Bronchial epithelial cell (primary cell): Measurements from ENCODE around the gene TEKT4. TPM values are rescaled to one million over a fixed set of nuclear protein-coding genes. Genes with fewer than 3 reads are reported as not detected.

Experiments
- DNase-seq: peaks from one replicate; pipeline ENCODE4 v3.0.0-alpha.2; 2010; ENCODE audit warnings: low read depth
- FAIRE-seq: peaks from 2 replicates; lab custom pipeline; 2011; peaks lifted over from hg19 to GRCh38; lab: Jason Lieb, UNC
- H3K27me3 ChIP-seq: 2 replicates; pipeline ENCODE4 v1.5.1; 2011; ENCODE audit warnings: low read length; ENCODE audit not compliant: control insufficient read depth, insufficient read depth
- H3K36me3 ChIP-seq: 2 replicates; pipeline ENCODE4 v1.5.1; 2011; ENCODE audit warnings: low read length; ENCODE audit not compliant: control insufficient read depth, insufficient read depth
- H3K4me3 ChIP-seq: 2 replicates; pipeline ENCODE4 v1.5.1; 2011; ENCODE audit warnings: mild to moderate bottlenecking, low read depth, low read length, control low read depth
- total RNA-seq: library from RNA; depleted of rRNA; stranded (reverse); fragments of >200 nt; gene quantifications from 2 replicates; pipeline ENCODE4 v1.2.1, GENCODE V29; 2014
- TF ChIP-seq, protein P1 (sequence below): IDR thresholded peaks from 2 replicates; pipeline ENCODE4 v1.5.1; 2011; ENCODE audit warnings: mild to moderate bottlenecking, moderate library complexity, low read length, control low read depth, inconsistent platforms; ENCODE audit not compliant: insufficient read depth, severe bottlenecking

The TEKT4 gene
- total RNA-seq, 1 donor from 2014 or later, result not detected

DNA sequence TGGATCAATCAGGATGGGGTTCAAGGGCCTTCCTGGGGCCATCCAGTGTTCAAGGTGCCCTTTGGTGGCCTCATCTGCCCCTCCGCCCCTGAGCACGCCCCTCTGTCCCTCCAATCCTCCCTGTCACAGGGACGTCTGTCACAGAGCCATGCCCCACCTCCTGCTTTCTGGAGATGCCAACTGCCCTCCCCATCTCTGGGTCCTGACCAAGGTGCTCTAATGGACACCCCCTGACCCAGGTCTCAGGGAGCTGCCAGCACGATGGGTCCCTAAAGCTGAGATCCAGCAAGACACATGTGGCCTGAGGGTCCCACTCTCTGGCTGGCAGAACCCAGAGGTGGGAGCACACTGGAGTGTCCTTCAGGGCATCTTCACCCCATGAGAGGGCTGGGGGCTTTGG, 2.1 kb upstream of the TEKT4 start:
- no peak for FAIRE-seq

DNA sequence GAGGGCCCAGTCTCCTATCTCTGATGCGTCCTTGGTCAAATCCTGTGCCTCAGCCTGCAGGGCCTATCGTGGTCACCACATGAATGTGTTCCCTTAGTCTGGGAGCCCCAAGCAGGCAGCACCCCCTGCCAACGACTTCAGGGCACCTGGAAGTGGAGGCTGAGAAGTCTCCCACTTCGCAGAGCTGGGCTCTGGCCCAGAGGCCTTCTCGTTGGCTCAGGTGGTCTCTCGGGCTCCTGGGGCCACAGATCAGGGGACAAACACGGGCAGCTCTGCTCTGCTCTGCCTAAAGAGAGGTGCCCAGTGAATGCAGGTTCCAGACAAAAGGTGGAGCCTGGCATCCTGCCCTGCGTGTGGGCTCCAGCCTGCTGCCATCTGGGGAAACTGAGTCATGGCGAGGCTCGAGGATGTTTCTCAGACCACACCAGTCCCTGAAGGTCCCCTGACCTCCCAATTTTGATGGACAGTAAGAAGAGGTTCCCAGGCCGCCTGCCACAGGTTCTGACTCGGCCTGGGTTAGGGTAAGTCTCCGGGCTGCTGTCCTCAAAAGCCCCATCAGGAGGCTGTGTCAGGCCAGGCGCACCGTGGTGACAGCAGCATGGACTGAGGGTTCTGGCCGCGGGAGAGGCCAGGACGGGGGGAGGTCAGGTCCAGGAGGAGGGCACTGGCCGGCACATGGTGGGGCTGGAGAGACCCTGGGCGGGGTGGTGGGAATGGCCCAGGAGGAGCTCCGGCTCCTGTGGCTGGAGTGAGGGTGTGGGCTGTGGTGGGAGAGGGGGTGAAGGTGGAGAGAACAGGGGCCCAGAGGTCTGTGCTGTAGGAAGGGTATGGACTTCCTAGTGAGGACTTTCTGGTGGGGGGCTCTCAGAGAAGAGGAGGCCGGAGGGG, 1.4 kb upstream of the TEKT4 start:
- no peak overlapping the region for H3K4me3 ChIP-seq
- H3K27me3 ChIP-seq, result no peaks in the 10 kb centered on the region
- H3K36me3 ChIP-seq, result no peaks in the 10 kb centered on the region
- TF ChIP-seq, protein P1, sequence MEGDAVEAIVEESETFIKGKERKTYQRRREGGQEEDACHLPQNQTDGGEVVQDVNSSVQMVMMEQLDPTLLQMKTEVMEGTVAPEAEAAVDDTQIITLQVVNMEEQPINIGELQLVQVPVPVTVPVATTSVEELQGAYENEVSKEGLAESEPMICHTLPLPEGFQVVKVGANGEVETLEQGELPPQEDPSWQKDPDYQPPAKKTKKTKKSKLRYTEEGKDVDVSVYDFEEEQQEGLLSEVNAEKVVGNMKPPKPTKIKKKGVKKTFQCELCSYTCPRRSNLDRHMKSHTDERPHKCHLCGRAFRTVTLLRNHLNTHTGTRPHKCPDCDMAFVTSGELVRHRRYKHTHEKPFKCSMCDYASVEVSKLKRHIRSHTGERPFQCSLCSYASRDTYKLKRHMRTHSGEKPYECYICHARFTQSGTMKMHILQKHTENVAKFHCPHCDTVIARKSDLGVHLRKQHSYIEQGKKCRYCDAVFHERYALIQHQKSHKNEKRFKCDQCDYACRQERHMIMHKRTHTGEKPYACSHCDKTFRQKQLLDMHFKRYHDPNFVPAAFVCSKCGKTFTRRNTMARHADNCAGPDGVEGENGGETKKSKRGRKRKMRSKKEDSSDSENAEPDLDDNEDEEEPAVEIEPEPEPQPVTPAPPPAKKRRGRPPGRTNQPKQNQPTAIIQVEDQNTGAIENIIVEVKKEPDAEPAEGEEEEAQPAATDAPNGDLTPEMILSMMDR, result no peak
- FAIRE-seq (peak; percentile 91), DNase-seq (no peak)

More for the DNA sequence above, 2.1 kb upstream of the TEKT4 start:
- TF ChIP-seq, protein P1, result no peak
- no peaks in the 10 kb centered on the region for H3K27me3 ChIP-seq
- no peak overlapping the region for H3K4me3 ChIP-seq
- no peak for DNase-seq
- H3K36me3 ChIP-seq, result no peaks in the 10 kb centered on the region

DNA sequence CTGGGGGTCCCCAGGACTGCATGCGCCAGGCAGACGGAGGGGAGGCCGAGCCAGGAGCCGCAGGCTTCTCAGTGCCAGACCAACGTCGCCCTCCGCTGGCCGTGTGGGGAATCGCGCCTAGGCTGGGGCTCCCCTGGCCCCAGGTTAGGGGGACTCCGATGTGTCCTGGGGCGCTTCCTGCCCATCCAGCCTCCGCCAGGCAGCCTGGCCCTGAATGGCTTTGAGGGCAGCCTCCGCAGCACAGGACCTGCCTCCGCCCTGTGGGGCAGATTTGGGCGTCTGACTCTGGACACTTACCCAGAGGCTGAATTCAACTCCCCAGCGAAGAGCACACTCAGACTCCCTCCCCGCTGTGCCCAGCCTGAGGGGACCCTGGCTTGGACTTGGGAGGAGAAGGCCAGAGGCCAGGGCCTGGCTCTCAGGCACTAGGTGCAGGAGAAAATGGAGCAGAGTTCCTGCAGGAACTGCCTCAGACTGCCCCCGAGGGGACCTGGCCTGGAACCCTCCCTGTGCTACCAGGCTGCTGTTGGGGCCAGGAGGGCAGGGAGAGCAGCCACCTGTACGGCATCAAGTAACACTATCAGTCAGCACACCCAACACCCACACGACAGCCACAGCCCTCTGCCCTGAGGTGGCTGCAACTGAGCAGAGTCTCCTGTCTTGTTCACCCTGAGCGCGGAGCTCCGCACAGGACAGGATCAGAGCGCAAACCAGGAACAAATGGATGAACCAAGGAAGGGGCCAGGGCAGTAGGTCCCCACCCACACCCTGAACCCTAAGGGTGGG, 597 bp upstream of the TEKT4 start:
- no peaks in the 10 kb centered on the region for H3K27me3 ChIP-seq
- no peak for DNase-seq
- H3K4me3 ChIP-seq, result no peak overlapping the region
- FAIRE-seq, result no peak
- TF ChIP-seq, protein P1, result peak; percentile 22
- H3K36me3 ChIP-seq, result no peaks in the 10 kb centered on the region

DNA sequence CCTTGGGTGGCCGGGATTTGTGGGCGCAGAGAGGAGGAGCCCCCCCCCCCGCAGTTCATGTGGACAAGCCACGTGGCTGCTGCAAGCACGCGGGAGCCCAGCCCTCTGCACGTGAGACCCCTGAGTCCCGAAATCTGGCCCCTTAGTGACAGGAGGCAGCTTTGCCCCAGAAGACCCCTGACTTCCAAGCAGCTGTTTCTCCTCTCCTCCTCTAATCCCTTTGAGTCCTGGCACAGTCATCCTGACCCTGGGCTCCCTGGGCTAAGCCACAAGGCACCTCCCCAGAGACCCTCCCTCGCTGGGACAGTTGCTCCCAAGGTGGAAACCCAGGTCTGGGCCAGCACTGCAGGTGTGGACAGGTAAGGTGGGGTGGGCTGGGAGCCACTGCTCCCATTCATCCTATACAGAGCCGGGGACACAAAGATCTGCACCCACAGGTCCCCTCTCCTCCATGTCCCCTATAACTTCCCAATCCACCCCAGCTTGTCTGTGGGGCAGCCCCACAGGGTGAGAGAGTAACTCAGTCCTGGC, 923 bp downstream of the TEKT4 start:
- Histone ChIP-seq H3K4me3 (no peak overlapping the region), H3K36me3 (no peaks in the 10 kb centered on the region), H3K27me3 (no peaks in the 10 kb centered on the region)
- TF ChIP-seq, protein P1, result no peak
- no peak for FAIRE-seq
- no peak for DNase-seq

DNA sequence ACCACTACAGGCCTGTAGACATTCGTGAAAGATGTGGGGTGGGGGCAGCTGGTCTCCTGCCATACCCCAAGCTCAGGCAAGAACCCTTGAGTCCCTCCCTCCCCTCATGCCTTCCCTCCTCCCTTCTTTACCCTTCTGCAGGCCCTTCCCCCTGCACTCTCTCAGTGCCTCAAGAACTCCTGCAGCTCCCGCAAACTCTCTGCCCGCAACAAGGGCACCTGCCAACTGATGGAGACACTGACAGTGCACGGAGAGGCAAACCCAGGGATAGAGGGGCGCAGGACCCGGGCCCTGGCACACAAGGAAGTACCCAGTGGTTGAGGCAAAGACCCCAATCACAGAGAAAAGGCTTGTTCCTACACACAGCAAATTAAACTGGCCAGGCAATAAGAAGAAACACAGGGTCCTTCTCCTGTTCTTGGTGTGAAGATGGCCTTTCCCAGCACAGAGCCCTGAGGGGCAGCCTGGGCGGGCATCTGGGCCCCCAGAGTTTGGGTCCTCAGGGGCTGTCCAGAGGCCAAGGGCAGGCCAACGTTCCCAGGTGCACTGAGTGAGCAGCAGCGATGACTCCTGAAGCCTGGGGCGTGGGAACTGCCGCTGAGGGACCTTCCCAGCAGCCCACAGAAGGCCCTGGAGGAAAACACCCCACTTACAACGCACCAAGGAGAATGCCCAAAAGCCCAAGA, 1.6 kb downstream of the TEKT4 start:
- DNase-seq, result no peak
- TF ChIP-seq, protein P1, result no peak

More for the DNA sequence above, 1.6 kb downstream of the TEKT4 start:
- H3K27me3 ChIP-seq, result no peaks in the 10 kb centered on the region
- no peaks in the 10 kb centered on the region for H3K36me3 ChIP-seq
- peak; percentile 94 for FAIRE-seq
- H3K4me3 ChIP-seq, result no peak overlapping the region
